ENCODE data around the gene CEP170B.
A peak's percentile ranks its signal among the peaks of the same experiment; 100 is the strongest.

Gene CEP170B

GRCh38 chr14:104892531-104893434, 27.7 kb downstream of the CEP170B start:
- DNase-seq, result peak; percentile 54

GRCh38 chr14:104893435-104894207, 28.6 kb downstream of the CEP170B start:
- DNase-seq, result peak; percentile 59

- peak; percentile 56 for DNase-seq
Observed at GRCh38 chr14:104894331-104895206, 29.5 kb downstream of the CEP170B start.

DNA sequence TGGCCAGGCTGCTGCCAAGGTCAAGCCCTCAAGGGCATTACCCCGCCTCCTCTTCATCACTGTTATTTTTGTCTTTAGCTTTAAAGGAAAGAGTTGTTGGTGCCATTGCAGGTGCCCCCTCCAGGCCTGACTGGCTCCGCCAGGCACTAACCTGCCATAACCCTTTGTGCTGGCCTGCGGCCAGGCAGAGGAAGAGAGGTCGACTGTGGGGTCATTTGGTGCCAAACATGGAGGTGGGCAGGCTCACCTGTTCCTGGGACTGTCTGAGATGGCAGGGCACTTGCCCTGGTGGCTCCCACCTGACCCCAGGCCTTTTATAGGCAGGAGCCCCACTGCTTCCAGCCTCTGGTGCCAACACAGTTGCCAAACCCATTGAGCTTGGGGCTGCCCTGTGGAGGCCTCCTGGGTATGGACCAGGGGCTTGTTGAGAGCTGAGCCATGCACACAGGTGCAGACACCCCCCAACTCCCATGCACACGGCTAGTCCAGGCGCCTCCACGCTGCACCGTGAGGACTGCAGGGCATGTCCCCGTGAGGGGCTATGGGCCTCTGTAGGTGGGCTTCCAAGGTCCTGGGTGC, 30.2 kb downstream of the CEP170B start:
- peak; percentile 57 for DNase-seq

- peak; percentile 54 for DNase-seq
Observed at GRCh38 chr14:104895786-104896661, 31.0 kb downstream of the CEP170B start.

DNA sequence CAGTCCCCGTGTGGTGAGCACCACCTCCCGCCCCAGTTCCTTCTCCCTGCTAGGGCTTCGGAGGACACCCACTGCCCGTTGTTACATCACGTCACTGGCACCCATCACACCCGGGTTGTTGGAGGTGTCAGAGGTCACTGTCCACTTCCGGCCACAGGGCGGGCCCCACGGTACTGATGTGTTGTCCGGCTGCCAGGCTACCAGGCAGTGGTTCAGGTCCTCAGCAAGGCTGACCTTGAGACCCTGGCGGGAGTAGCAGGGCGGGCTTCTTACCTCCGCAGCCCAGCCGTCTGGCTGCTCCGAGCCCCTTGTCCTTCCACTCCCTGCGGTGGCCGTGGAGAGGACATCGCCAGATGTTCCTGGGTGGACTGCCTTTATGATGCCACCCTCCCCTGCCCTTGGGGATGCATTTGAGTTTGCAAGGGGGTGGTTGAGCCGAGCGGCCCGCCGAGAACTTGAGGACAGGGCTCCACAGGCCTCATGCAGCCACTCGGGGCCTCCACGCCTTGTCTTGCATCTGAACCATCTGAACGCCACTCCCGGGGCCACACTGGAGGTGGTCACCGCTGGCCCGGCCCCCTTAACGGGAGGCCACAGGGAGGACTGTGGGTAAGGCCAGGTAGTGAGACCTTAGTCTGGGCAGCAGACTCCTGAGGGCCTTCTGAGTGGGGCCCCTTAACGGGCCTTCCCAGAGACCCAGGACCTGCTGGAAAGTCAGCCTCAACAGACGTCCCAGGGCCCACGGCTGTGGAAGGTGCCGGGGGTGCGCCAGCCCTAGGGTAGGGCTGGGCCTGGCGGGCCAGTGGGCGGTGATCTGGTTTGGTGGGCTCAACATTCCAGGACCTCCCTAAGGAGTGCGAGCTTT, 32.5 kb downstream of the CEP170B start:
- DNase-seq, result peak; percentile 61

DNA sequence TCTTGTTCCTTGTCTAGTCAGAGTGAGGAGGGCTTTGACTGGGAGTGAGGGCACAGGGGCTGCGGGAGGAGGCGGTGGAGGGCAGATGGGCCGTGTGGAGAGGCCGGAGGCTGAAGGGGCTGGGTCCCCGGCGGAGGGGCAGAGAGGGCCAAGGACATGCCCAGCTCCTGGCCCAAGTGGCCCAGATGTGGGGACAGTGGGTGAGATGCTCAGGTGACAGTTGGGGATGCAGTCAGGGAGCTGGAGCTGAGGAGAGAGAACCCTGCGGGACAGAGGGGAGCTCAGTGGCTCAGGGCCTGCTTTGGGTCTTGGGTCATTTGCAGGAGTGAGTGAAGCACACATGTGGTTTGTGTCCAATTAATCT, 33.1 kb downstream of the CEP170B start:
- DNase-seq, result peak; percentile 45

GRCh38 chr14:104898870-104899510, 33.9 kb downstream of the CEP170B start:
- DNase-seq, result peak; percentile 52

GRCh38 chr14:104899781-104900180, 34.7 kb downstream of the CEP170B start:
- DNase-seq, result no peak

GRCh38 chr14:104900639-104901512, 35.8 kb downstream of the CEP170B start:
- peak; percentile 41 for DNase-seq

DNA sequence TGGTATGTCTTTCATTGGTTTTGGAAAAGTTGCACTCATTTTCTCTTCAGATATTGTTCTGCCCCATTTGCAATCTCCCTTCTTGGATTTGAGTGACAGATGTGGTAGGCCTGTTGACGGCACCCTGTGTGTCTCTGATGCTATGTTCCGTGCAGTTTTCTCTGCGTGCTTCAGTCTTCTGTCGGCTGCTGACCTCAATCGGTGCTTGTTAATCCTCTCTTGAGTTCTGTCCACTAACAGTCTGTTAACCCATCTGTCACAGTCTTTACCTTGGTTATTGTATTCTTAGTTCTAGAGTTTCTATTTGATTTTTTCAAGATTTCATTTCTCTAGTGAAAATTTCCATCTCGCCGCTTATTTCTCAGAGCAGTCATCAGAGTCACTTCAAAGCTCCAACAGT, 38.9 kb downstream of the CEP170B start:
- DNase-seq, result no peak

DNA sequence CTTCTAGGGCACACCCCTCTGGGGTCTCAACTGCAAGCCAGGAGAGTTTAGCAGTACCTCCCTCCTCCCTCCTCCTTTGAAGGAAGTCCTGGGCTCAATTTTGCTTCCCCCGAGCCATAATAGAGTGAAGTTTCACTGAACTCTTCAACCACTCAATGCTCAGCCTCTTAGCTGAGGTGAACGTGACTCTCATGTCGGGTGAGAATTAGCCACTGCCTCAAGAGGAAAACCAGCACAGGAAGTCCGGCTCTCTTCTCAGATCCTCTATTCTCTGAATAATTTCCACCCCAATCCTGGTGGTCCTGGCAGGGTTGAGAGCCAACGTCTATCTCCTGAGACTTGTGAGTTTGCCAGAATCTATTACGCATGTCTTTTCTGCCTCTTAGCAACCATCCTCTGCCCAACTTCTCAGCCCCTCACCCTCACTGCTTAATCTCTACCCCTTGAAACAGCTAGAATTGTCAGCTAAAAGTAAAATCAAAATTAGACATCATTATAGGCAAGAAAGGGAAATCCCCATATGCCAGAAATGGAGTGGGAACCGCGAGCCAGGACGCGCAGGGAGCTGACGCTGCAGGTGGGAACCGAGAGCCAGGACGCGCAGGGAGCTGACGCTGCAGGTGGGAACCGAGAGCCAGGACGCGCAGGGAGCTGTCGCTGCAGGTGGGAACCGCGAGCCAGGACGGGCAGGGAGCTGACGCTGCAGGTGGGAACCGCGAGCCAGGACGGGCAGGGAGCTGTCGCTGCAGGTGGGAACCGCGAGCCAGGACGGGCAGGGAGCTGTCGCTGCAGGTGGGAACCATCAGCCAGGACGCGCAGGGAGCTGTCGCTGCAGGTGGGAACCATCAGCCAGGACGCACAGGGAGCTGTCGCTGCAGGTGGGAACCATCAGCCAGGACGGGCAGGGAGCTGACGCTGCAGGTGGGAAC, 39.8 kb downstream of the CEP170B start:
- DNase-seq, result peak; percentile 34

- DNase-seq, result peak; percentile 12
Observed at GRCh38 chr14:104905579-104905933, 40.5 kb downstream of the CEP170B start.

- DNase-seq, result no peak
Observed at GRCh38 chr14:104908303-104908702, 43.2 kb downstream of the CEP170B start.

DNA sequence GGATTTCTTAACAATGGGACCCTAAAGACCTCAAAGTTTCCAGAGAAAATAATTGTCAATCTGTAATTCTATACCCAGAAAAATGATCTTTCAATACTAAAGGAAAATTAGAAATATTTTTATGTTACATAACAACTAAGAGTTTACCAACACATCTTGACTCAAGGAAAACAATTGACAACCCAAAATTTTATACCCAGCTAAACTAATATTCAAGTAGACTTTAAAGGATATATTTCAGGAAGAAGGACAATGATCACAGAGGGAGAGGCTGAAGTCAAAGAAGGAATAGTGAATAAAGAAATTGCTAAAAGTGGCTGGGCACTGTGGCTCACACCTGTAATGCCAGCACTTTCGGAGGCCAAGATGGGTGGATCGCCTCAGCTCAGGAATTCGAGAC, 47.0 kb downstream of the CEP170B start:
- DNase-seq, result peak; percentile 14

- DNase-seq, result peak; percentile 4
Observed at GRCh38 chr14:104913435-104913834, 48.4 kb downstream of the CEP170B start.

- no peak for DNase-seq
Observed at GRCh38 chr14:104917116-104917515, 52.0 kb downstream of the CEP170B start.

GRCh38 chr14:104917993-104918392, 52.9 kb downstream of the CEP170B start:
- DNase-seq, result no peak
